NCI-H748 (cell line): Measurements from ENCODE around the gene DCP1B.

ENCODE experiments used
- DNase-seq: peaks from one replicate; lab custom pipeline; 2025; ENCODE audit not compliant: unreplicated experiment; lab: John Stamatoyannopoulos, UW

The DCP1B gene

DNA sequence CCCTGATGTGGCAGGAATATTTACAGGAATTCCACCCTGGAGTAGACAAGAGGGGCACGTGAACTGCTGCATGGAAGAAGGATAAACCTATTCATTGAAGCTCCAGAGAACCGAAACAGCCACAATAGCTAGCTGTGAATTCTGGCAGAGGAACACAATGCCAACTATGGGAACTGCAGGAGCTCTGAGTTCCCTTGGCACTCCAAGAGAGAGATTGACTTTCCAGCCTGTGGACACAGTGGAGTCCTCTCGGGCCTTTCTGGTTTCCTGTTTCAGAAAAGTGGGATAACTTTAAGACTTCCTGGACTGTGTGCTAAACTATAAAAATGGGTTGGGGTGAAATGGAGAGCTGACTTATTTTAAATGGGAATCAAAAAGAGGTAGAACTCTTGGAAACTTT is 97.7 kb downstream of the DCP1B start:
- DNase-seq = no peak

DNA sequence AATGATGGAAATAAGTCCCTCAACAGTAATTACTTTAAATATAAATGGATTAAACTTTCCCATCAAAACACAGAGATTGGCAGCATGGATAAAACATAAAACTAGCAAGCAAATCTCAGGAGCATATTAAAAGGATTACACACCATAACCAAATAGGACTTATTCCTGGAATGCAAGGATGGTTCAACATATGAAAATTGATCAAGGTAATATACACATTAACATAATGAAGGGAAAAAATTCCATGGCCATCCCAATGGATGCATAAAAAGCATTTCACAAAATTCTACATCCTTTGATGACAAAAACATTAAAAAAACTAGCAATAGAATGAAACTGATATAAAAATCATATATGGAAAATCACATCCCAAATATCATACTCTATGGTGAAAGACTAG is 99.4 kb downstream of the DCP1B start:
- no peak for DNase-seq

DNA sequence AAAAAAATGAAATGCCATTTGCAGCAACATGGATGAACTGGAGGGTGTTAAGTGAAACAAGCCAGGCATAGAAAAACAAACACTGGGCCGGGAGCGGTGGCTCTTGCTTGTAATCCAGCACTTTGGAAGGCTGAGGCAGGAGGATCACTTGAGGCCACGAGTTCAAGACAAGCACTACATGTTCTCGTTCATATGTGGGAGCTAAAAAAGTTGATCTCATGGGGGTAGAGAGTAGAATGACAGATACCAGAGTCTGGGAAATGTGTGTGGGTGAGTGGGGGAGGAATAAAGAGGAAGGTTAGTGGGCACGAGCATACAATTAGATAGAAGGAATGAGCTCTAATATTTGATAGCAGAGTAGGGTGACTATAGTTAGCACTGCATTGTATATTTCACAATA is 107.3 kb downstream of the DCP1B start:
- DNase-seq = no peak
